Fibroblast of mammary gland (primary cell): ENCODE data around the gene SLC7A14.

Experiments
- DNase-seq: peaks from one replicate; pipeline ENCODE4 v3.0.0-alpha.2; 2010; ENCODE audit warnings: low read depth
- H3K4me3 ChIP-seq: 2 replicates; pipeline ENCODE4 v1.5.1; 2011; ENCODE audit warnings: low read depth, mild to moderate bottlenecking, low read length, moderate library complexity; ENCODE audit not compliant: control insufficient read depth
- CTCF ChIP-seq: conservative IDR thresholded peaks from 2 replicates; pipeline ENCODE4 v1.5.1; 2011; ENCODE audit warnings: low read depth, low read length, inconsistent platforms; ENCODE audit not compliant: control insufficient read depth, insufficient read depth

SLC7A14 gene

GRCh38 chr3:170562080-170562479 is 23.8 kb downstream of the SLC7A14 start:
- no peak for TF ChIP-seq CTCF
- H3K4me3 ChIP-seq, result no peak overlapping the region
- no peak for DNase-seq

GRCh38 chr3:170560717-170561382 is 25.0 kb downstream of the SLC7A14 start:
- no peak for TF ChIP-seq CTCF
- no peak overlapping the region for H3K4me3 ChIP-seq
- DNase-seq, result peak; percentile 39

- no peak for TF ChIP-seq CTCF
- DNase-seq, result peak; percentile 57
- no peak overlapping the region for H3K4me3 ChIP-seq
These were observed 25.6 kb downstream of the SLC7A14 start for GRCh38 chr3:170560296-170560695.

GRCh38 chr3:170558427-170558826 is 27.4 kb downstream of the SLC7A14 start:
- no peak for TF ChIP-seq CTCF
- H3K4me3 ChIP-seq, result no peak overlapping the region
- no peak for DNase-seq

GRCh38 chr3:170555329-170555728 is 30.5 kb downstream of the SLC7A14 start:
- H3K4me3 ChIP-seq, result no peak overlapping the region
- TF ChIP-seq CTCF, result no peak
- peak; percentile 38 for DNase-seq

- no peak for TF ChIP-seq CTCF
- peak; percentile 39 for DNase-seq
- no peak overlapping the region for H3K4me3 ChIP-seq
These were observed 31.8 kb downstream of the SLC7A14 start for GRCh38 chr3:170553788-170554757.
